ENCODE results near the gene MIEF1. TPM values are rescaled to one million over a fixed set of nuclear protein-coding genes. Genes with fewer than 3 reads are reported as not detected.

MIEF1 gene
- total RNA-seq, 1 experiment from 2014 or later = 29.9 TPM

DNA sequence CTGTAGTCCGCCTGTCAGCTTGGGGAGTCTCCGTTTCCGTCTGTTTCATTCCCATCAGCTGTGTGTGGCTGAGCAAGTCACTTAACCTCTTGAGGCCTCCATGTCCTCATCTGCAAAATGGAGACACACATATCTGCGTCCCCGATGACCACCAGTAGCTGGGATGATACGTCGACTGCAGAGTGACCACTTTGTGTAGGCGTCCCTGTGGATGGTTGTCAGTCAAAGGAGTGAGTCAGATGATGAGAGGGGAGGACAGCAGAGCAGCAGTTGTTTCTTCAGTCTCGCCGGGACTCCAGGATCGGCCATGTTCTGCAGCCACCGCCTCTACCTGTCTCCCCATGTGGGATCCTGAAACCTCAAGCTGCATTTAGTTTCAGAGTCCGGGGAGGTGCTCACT is 25.4 kb upstream of the MIEF1 start:
- POLR2A ChIA-PET = no interaction called here
- TF ChIP-seq SIN3A (IDR thresholded peaks at IDR 0.05; ENCODE audit: borderline replicate concordance, insufficient read depth, low read depth, low read length) (no peak), TCF7L2 (IDR thresholded peaks at IDR 0.05; ENCODE audit: low read depth, low read length) (no peak), POLR2AphosphoS5 (IDR thresholded peaks at IDR 0.05; ENCODE audit: low read depth, low read length) (no peak)
- TF ChIP-seq, protein P1, sequence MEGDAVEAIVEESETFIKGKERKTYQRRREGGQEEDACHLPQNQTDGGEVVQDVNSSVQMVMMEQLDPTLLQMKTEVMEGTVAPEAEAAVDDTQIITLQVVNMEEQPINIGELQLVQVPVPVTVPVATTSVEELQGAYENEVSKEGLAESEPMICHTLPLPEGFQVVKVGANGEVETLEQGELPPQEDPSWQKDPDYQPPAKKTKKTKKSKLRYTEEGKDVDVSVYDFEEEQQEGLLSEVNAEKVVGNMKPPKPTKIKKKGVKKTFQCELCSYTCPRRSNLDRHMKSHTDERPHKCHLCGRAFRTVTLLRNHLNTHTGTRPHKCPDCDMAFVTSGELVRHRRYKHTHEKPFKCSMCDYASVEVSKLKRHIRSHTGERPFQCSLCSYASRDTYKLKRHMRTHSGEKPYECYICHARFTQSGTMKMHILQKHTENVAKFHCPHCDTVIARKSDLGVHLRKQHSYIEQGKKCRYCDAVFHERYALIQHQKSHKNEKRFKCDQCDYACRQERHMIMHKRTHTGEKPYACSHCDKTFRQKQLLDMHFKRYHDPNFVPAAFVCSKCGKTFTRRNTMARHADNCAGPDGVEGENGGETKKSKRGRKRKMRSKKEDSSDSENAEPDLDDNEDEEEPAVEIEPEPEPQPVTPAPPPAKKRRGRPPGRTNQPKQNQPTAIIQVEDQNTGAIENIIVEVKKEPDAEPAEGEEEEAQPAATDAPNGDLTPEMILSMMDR (IDR thresholded peaks at IDR 0.05) = no peak
- TF ChIP-seq, protein P2, sequence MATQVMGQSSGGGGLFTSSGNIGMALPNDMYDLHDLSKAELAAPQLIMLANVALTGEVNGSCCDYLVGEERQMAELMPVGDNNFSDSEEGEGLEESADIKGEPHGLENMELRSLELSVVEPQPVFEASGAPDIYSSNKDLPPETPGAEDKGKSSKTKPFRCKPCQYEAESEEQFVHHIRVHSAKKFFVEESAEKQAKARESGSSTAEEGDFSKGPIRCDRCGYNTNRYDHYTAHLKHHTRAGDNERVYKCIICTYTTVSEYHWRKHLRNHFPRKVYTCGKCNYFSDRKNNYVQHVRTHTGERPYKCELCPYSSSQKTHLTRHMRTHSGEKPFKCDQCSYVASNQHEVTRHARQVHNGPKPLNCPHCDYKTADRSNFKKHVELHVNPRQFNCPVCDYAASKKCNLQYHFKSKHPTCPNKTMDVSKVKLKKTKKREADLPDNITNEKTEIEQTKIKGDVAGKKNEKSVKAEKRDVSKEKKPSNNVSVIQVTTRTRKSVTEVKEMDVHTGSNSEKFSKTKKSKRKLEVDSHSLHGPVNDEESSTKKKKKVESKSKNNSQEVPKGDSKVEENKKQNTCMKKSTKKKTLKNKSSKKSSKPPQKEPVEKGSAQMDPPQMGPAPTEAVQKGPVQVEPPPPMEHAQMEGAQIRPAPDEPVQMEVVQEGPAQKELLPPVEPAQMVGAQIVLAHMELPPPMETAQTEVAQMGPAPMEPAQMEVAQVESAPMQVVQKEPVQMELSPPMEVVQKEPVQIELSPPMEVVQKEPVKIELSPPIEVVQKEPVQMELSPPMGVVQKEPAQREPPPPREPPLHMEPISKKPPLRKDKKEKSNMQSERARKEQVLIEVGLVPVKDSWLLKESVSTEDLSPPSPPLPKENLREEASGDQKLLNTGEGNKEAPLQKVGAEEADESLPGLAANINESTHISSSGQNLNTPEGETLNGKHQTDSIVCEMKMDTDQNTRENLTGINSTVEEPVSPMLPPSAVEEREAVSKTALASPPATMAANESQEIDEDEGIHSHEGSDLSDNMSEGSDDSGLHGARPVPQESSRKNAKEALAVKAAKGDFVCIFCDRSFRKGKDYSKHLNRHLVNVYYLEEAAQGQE (IDR thresholded peaks at IDR 0.05; ENCODE audit: insufficient read depth in 1 of 2, low read depth in 2 of 2, low read length in 1 of 2) = no peak
- no TSS peak for BruUV-seq (replicated peaks)
- ATAC-seq (no peak), DNase-seq (ENCODE audit: low read depth, low spot score) (no peak)
- intact Hi-C loops (cut with micrococcal nuclease; ENCODE audit: unreplicated experiment) (no loop called here), in situ Hi-C loops (cut with HindIII; ENCODE audit: low pct_unique_long_range_greater_than_20kb, low sequenced_read_pairs) (no loop called here)
- Histone ChIP-seq H3K4me1 (ENCODE audit: control insufficient read depth, insufficient read depth, low read length) (peaks cover 2% of the 10 kb centered on the region; the same call in 1 of the 2 replicates), H3K9me3 (ENCODE audit: control insufficient read depth, insufficient read depth, low read depth, low read length) (no peaks in the 10 kb centered on the region), H3K27me3 (ENCODE audit: control insufficient read depth, insufficient read depth, low read length) (no peaks in the 10 kb centered on the region), H3K27ac (ENCODE audit: low read length) (no peak overlapping the region), H3K36me3 (ENCODE audit: control insufficient read depth, insufficient read depth, low read length) (no peaks in the 10 kb centered on the region), H3K4me3 (ENCODE audit: low read depth in 2 of 2, low read length in 2 of 2) (no peak overlapping the region)
- CTCF ChIA-PET = no interaction called here

DNA sequence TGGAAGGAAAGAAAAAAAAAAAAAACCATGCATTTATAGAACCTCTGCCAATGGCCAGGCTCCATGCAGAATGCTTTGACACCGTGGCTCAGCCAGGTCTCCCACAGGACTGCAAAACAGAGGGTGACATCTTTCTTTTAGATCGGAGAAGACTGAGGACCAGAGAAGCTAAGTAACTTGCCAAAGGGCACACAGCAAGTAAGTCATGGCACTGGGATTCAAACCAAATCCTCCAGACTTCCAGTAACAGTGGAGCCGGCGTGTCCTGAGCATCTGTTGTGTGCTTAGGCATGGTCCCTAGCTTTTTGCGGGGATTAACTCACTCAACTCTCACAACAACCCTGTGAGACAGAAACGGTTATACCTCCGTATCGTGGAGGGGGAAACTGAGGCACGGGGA is 24.5 kb upstream of the MIEF1 start:
- Histone ChIP-seq H3K36me3 (ENCODE audit: control insufficient read depth, insufficient read depth, low read length) (no peaks in the 10 kb centered on the region), H3K27ac (ENCODE audit: low read length) (no peak overlapping the region), H3K27me3 (ENCODE audit: control insufficient read depth, insufficient read depth, low read length) (no peaks in the 10 kb centered on the region), H3K9me3 (ENCODE audit: control insufficient read depth, insufficient read depth, low read depth, low read length) (no peaks in the 10 kb centered on the region), H3K4me3 (ENCODE audit: low read depth in 2 of 2, low read length in 2 of 2) (no peak overlapping the region), H3K4me1 (ENCODE audit: control insufficient read depth, insufficient read depth, low read length) (no peaks in the 10 kb centered on the region)
- no peak for TF ChIP-seq SIN3A (IDR thresholded peaks at IDR 0.05; ENCODE audit: borderline replicate concordance, insufficient read depth, low read depth, low read length)
- TF ChIP-seq, protein P1 (IDR thresholded peaks at IDR 0.05) = no peak
- TF ChIP-seq TCF7L2 (IDR thresholded peaks at IDR 0.05; ENCODE audit: low read depth, low read length) = no peak
- TF ChIP-seq, protein P2 (IDR thresholded peaks at IDR 0.05; ENCODE audit: insufficient read depth in 1 of 2, low read depth in 2 of 2, low read length in 1 of 2) = no peak
- no peak for TF ChIP-seq POLR2AphosphoS5 (IDR thresholded peaks at IDR 0.05; ENCODE audit: low read depth, low read length)
- DNase-seq (ENCODE audit: low read depth, low spot score) = no peak
- in situ Hi-C loops (cut with HindIII; ENCODE audit: low pct_unique_long_range_greater_than_20kb, low sequenced_read_pairs) (no loop called here), intact Hi-C loops (cut with micrococcal nuclease; ENCODE audit: unreplicated experiment) (no loop called here)
- no peak for ATAC-seq
- ChIA-PET POLR2A (interaction anchor here (0.6 to 0.7 kb wide), 2 partner anchors 32 to 37 kb away, joined by 4 read pairs; no protein-coding TSS in a partner anchor), CTCF (no interaction called here)
- no TSS peak for BruUV-seq (replicated peaks)

Data from Panc1 (cell line).